ENCODE results near the gene PTOV1. TPM values are rescaled to one million over a fixed set of nuclear protein-coding genes. Genes with fewer than 3 reads are reported as not detected.
A peak's percentile ranks its signal among the peaks of the same experiment; 100 is the strongest.

PTOV1 gene
- total RNA-seq, 5 donors from 2014 or later (not counting 1 experiment from before 2014, with no cell fraction given) = 149 to 165 (median 156) TPM

DNA sequence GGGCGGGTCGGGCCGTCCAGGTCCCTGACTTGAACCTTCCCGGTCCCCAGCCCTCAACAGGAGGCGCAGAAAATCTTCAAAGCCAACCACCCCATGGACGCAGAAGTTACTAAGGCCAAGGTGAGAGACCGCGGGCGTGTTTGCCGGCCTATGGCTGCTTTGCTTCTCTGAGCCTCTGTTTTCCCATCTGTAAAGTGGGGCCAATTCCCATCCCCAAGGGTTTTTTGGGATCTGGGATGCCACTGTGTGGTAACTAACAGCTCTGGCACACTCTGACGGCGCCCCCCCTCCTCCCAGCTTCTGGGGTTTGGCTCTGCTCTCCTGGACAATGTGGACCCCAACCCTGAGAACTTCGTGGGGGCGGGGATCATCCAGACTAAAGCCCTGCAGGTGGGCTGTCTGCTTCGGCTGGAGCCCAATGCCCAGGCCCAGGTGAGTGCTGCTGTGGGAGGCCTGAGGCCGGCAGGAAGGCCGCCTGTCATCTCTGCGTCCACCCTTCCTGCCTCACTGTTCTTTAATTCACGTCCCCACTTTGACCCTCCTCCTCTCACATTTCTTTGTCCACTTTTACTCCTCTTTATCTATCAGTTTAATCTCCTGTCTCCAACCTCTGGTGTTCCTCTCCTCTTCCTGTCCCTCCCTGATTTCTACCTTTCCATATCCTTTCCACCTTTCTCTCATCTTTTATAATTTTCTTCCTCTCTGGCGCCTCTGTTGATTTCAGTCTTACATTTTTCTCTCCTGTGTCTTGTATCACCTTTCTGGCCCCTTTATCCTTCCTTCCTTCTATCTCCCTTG, 44.9 kb upstream of the PTOV1 start:
- H3K4me1 ChIP-seq (ENCODE audit: control insufficient read depth in 1 of 2, extremely low read depth in 1 of 2, insufficient read depth in 2 of 2, low read length in 2 of 2) = peaks cover 0 to 21% of the 10 kb centered on the region in 2 experiments
- H3K36me3 ChIP-seq (ENCODE audit: control insufficient read depth in 2 of 2, extremely low read depth in 1 of 2, insufficient read depth in 1 of 2, low read length in 1 of 2) = peaks cover 4 to 26% of the 10 kb centered on the region in 2 donors
- ATAC-seq (replicated peaks in 1 of 4) = no peak
- H3K27ac Mint-ChIP-seq = peak overlapping the region in 1 of 2 donors; percentile 29
- peaks cover 15 to 24% (median 17%) of the 10 kb centered on the region in 3 donors for H3K4me1 Mint-ChIP-seq
- no peaks in the 10 kb centered on the region for H3K9me3 Mint-ChIP-seq
- no peak overlapping the region for H3K4me3 ChIP-seq (ENCODE audit: control insufficient read depth in 1 of 2, extremely low read depth in 1 of 2, low read length in 1 of 2)
- H3K4me3 Mint-ChIP-seq = no peak overlapping the region
- DNase-seq = no peak
- no peak overlapping the region for H3K27ac ChIP-seq (ENCODE audit: low read length)
- peaks cover 17% of the 10 kb centered on the region for H3K36me3 Mint-ChIP-seq
- no peaks in the 10 kb centered on the region for H3K9me3 ChIP-seq
- no peaks in the 10 kb centered on the region for H3K27me3 Mint-ChIP-seq
- POLR2A ChIA-PET = no interaction called here
- 91% methylated on average over 14 of the region's 20 CpGs for WGBS (ENCODE audit: insufficient coverage)
- H3K27me3 ChIP-seq (replicated peaks in 1 of 2; ENCODE audit: control insufficient read depth in 2 of 2, extremely low read depth in 1 of 2, insufficient read depth in 2 of 2, low read length in 1 of 2) = peaks cover 0 to 5% of the 10 kb centered on the region in 2 experiments
- CTCF ChIA-PET = no interaction called here

DNA sequence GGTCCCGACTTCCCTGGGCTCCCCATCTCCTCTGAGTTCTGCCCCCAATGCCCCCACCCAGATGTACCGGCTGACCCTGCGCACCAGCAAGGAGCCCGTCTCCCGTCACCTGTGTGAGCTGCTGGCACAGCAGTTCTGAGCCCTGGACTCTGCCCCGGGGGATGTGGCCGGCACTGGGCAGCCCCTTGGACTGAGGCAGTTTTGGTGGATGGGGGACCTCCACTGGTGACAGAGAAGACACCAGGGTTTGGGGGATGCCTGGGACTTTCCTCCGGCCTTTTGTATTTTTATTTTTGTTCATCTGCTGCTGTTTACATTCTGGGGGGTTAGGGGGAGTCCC, 44.4 kb upstream of the PTOV1 start:
- peaks cover 0 to 21% of the 10 kb centered on the region in 2 experiments for H3K4me1 ChIP-seq (ENCODE audit: control insufficient read depth in 1 of 2, extremely low read depth in 1 of 2, insufficient read depth in 2 of 2, low read length in 2 of 2)
- CTCF ChIA-PET = no interaction called here

DNA sequence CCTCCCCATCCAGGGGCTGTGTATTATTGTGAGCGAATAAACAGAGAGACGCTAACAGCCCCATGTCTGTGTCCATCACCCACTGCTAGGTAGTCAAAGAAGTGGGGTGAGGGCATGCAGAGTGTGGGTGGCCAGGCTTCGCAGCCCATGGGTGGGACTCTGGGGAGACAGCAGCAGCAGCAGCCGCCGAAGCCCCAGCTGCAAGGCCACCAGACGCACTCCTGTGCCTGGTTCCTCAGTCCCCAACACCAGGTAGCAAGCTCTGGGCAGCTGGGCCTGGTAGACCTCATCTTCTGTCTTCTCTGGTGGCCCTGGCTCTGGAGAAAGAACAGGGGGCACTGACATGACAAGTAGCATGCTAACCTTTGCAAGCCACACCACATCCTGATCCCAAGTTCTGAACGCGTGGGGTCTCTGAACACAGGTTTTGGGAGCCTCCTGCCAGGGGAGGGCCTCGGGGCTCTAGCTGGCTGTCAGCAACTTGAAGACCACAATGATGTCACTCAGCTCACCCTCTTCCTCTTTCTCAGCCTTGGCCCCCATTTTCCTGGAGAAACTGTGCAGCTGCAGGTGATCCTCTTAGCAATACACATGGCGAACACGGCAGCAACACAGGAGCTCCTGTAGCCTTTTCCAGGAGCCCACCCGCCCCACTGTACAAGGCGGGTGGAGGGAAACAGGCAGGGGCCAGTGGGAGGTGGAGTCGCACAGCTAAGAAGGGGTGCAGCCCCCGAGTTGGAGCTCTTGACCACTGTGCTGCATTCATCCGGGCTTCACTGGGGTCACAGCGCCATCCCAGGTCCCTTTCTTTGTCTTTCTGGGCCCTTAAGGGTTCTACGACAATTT, 43.7 kb upstream of the PTOV1 start:
- no peak overlapping the region for H3K27ac ChIP-seq (ENCODE audit: low read length)
- DNase-seq (peak in 4 of 35 experiments; percentile 3 to 38 (median 15)), ATAC-seq (replicated peaks in 1 of 4) (no peak)
- WGBS (ENCODE audit: insufficient coverage) = 67% methylated on average over 12 of the region's 18 CpGs
- H3K36me3 ChIP-seq (ENCODE audit: control insufficient read depth in 2 of 2, extremely low read depth in 1 of 2, insufficient read depth in 1 of 2, low read length in 1 of 2) = peaks cover 3 to 18% of the 10 kb centered on the region in 2 donors
- H3K4me3 ChIP-seq (ENCODE audit: control insufficient read depth in 1 of 2, extremely low read depth in 1 of 2, low read length in 1 of 2) = no peak overlapping the region
- ChIA-PET POLR2A (no interaction called here), CTCF (interaction anchor here in 1 of 2 donors (0.5 kb wide), 1 partner anchor 1158 kb away, joined by 4 read pairs; no protein-coding TSS in a partner anchor)
- no peaks in the 10 kb centered on the region for H3K27me3 Mint-ChIP-seq
- H3K27ac Mint-ChIP-seq = peak overlapping the region; percentile 43 to 71
- no peaks in the 10 kb centered on the region for H3K9me3 ChIP-seq
- H3K4me3 Mint-ChIP-seq = peak overlapping the region in 1 of 3 donors; percentile 73
- H3K4me1 Mint-ChIP-seq = peaks cover 19 to 31% (median 21%) of the 10 kb centered on the region in 3 donors
- H3K9me3 Mint-ChIP-seq = no peaks in the 10 kb centered on the region
- H3K27me3 ChIP-seq (replicated peaks in 1 of 2; ENCODE audit: control insufficient read depth in 2 of 2, extremely low read depth in 1 of 2, insufficient read depth in 2 of 2, low read length in 1 of 2) = peaks cover 0 to 5% of the 10 kb centered on the region in 2 experiments
- peaks cover 17% of the 10 kb centered on the region for H3K36me3 Mint-ChIP-seq
- H3K4me1 ChIP-seq (ENCODE audit: control insufficient read depth in 1 of 2, extremely low read depth in 1 of 2, insufficient read depth in 2 of 2, low read length in 2 of 2) = peaks cover 0 to 22% of the 10 kb centered on the region in 2 experiments

More for the DNA sequence above, 44.4 kb upstream of the PTOV1 start:
- Histone ChIP-seq H3K36me3 (ENCODE audit: control insufficient read depth in 2 of 2, extremely low read depth in 1 of 2, insufficient read depth in 1 of 2, low read length in 1 of 2) (peaks cover 3 to 23% of the 10 kb centered on the region in 2 donors), H3K27ac (ENCODE audit: low read length) (no peak overlapping the region), H3K9me3 (no peaks in the 10 kb centered on the region), H3K27me3 (replicated peaks in 1 of 2; ENCODE audit: control insufficient read depth in 2 of 2, extremely low read depth in 1 of 2, insufficient read depth in 2 of 2, low read length in 1 of 2) (peaks cover 0 to 5% of the 10 kb centered on the region in 2 experiments), H3K4me3 (ENCODE audit: control insufficient read depth in 1 of 2, extremely low read depth in 1 of 2, low read length in 1 of 2) (no peak overlapping the region)
- Mint-ChIP-seq H3K36me3 (peaks cover 17% of the 10 kb centered on the region), H3K27me3 (no peaks in the 10 kb centered on the region), H3K9me3 (no peaks in the 10 kb centered on the region), H3K27ac (no peak overlapping the region), H3K4me1 (peaks cover 15 to 26% (median 17%) of the 10 kb centered on the region in 3 donors), H3K4me3 (no peak overlapping the region)
- 94% methylated on average over 6 of the region's 8 CpGs for WGBS (ENCODE audit: insufficient coverage)
- POLR2A ChIA-PET = no interaction called here
- ATAC-seq (replicated peaks in 1 of 4) (no peak), DNase-seq (no peak)

DNA sequence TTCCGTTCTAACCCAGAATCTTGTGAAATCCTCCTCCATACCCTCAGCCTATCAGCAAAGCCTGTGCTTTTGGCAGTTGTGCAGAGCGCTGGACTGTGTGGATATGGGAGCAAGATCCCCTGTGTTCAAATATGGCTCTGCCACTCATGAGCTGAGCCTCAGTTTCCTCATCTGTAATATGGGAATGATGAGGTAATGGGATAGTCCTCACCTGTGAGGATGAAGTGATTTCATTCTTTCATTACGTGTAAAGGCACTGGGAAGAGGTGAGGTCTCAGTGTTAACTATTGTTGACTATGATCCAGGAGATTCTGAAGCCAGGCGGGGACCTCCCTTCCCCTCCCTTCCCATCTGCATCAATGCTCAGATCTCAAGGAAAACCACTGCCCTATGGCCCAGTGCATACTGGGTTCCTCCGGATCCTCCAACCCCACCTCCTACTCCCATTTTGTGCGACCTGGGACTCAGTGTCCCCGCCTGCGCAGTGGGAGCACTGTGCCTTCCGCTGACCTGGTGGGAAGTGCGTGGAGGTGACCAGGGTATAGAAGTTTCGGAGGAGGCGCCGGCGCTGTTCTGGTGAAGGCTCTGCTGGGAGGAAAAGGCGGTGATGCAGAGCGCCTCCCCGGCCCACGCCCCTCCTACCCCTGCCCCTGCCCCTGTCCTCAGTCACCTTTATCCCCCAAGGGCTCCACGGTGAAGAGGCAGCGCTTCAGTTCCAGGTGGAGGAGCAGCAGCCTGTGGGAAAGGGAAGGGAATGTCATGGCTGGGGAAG, 42.9 kb upstream of the PTOV1 start:
- H3K4me3 Mint-ChIP-seq = peak overlapping the region; percentile 71 to 90 (median 73)
- H3K9me3 Mint-ChIP-seq = no peaks in the 10 kb centered on the region
- H3K4me1 Mint-ChIP-seq = peaks cover 27 to 39% (median 29%) of the 10 kb centered on the region in 3 donors
- peaks cover 11% of the 10 kb centered on the region for H3K36me3 Mint-ChIP-seq
- no peak overlapping the region for H3K4me3 ChIP-seq (ENCODE audit: control insufficient read depth in 1 of 2, extremely low read depth in 1 of 2, low read length in 1 of 2)
- POLR2A ChIA-PET = no interaction called here
- H3K36me3 ChIP-seq (ENCODE audit: control insufficient read depth in 2 of 2, extremely low read depth in 1 of 2, insufficient read depth in 1 of 2, low read length in 1 of 2) = peaks cover 3 to 10% of the 10 kb centered on the region in 2 donors
- CTCF ChIA-PET = no interaction called here
- ATAC-seq (replicated peaks in 1 of 4) (no peak), DNase-seq (no peak)
- peaks cover 0 to 30% of the 10 kb centered on the region in 2 experiments for H3K4me1 ChIP-seq (ENCODE audit: control insufficient read depth in 1 of 2, extremely low read depth in 1 of 2, insufficient read depth in 2 of 2, low read length in 2 of 2)
- H3K27ac Mint-ChIP-seq = peak overlapping the region; percentile 49 to 71
- no CpG with 5 or more reads among the region's 20 CpGs for WGBS (ENCODE audit: insufficient coverage)
- H3K9me3 ChIP-seq = no peaks in the 10 kb centered on the region
- H3K27me3 ChIP-seq (replicated peaks in 1 of 2; ENCODE audit: control insufficient read depth in 2 of 2, extremely low read depth in 1 of 2, insufficient read depth in 2 of 2, low read length in 1 of 2) = peaks cover 0 to 5% of the 10 kb centered on the region in 2 experiments
- no peaks in the 10 kb centered on the region for H3K27me3 Mint-ChIP-seq
- peak overlapping the region; percentile 7 for H3K27ac ChIP-seq (ENCODE audit: low read length)

DNA sequence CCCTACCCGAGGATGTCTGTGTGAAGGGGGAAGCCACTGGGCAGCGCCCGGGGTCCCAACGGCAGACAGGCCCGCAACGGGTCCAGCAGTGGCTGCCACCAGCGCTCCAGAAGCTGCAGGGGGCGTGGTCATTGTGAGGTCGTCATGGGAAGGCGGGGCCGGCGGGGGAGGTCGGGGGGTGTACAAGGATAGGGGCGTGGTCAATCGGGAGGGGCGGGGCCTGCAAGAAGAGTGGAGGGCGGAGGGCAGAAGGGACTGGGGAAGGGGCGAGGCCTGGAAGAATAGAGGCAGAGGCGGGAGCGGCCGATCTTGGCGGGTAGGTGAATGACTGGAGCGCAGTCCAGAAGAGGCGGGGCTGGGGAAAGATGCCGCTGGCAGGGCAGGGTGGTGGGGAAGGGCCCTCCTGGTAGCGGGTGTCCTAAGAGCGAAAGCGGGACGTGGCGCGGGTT, 42.2 kb upstream of the PTOV1 start:
- Histone ChIP-seq H3K27me3 (replicated peaks in 1 of 2; ENCODE audit: control insufficient read depth in 2 of 2, extremely low read depth in 1 of 2, insufficient read depth in 2 of 2, low read length in 1 of 2) (peaks cover 0 to 5% of the 10 kb centered on the region in 2 experiments), H3K4me1 (ENCODE audit: control insufficient read depth in 1 of 2, extremely low read depth in 1 of 2, insufficient read depth in 2 of 2, low read length in 2 of 2) (peaks cover 0 to 35% of the 10 kb centered on the region in 2 experiments), H3K9me3 (no peaks in the 10 kb centered on the region), H3K36me3 (ENCODE audit: control insufficient read depth in 2 of 2, extremely low read depth in 1 of 2, insufficient read depth in 1 of 2, low read length in 1 of 2) (peaks cover 3% of the 10 kb centered on the region in 2 donors), H3K4me3 (ENCODE audit: control insufficient read depth in 1 of 2, extremely low read depth in 1 of 2, low read length in 1 of 2) (peak overlapping the region; percentile 61 to 71), H3K27ac (ENCODE audit: low read length) (peak overlapping the region; percentile 61)
- Mint-ChIP-seq H3K4me3 (peak overlapping the region; percentile 73 to 90 (median 85)), H3K27me3 (no peaks in the 10 kb centered on the region), H3K27ac (peak overlapping the region; percentile 55 to 68), H3K4me1 (peaks cover 32 to 46% (median 34%) of the 10 kb centered on the region in 3 donors), H3K36me3 (peaks cover 5% of the 10 kb centered on the region), H3K9me3 (no peaks in the 10 kb centered on the region)
- ATAC-seq (replicated peaks in 1 of 4) (peak; percentile 30 to 53 (median 44)), DNase-seq (peak; percentile 56 to 89 (median 80))
- 39% methylated on average over 19 of the region's 31 CpGs for WGBS (ENCODE audit: insufficient coverage)
- CTCF ChIA-PET = no interaction called here
- POLR2A ChIA-PET = no interaction called here

Data from T-cell (primary cell).